SU-DHL-6 (cell line): ENCODE results near the gene FLT1.

ENCODE experiments used
- H2AFZ ChIP-seq: fragments of 200-600 bp; sonication (generic); 2 replicates; pipeline ENCODE4 v1.6.1; 2014; ENCODE audit warnings: low read depth, mild to moderate bottlenecking, moderate library complexity, mixed read lengths, antibody characterized with exemption, low read length; ENCODE audit not compliant: severe bottlenecking
- H3F3A ChIP-seq: fragments of 200-600 bp; shearing (Covaris generic); 2 replicates; pipeline ENCODE4 v1.6.0; 2016; ENCODE audit warnings: antibody characterized with exemption, mild to moderate bottlenecking; ENCODE audit not compliant: insufficient read depth
- H3K27ac ChIP-seq: fragments of 200-600 bp; sonication (generic); 2 replicates; pipeline ENCODE4 v1.5.1; 2016; ENCODE audit warnings: low read depth, mild to moderate bottlenecking, low read length, moderate library complexity, mixed read lengths
- H3K27me3 ChIP-seq: fragments of 200-600 bp; sonication (generic), shearing (Covaris generic); 2 replicates; pipeline ENCODE4 v1.6.0; 2014; ENCODE audit warnings: mild to moderate bottlenecking, low read length
- H3K36me3 ChIP-seq: fragments of 200-600 bp; sonication (generic); 2 replicates; pipeline ENCODE4 v1.6.1; 2014; ENCODE audit warnings: mild to moderate bottlenecking, low read length, mixed read lengths
- H3K4me2 ChIP-seq: fragments of 300-600, 200-600 bp; shearing (Covaris generic), sonication (generic); 2 replicates; pipeline ENCODE4 v1.6.0; 2014; ENCODE audit warnings: low read length, low read depth, mild to moderate bottlenecking; ENCODE audit not compliant: poor library complexity, severe bottlenecking
- H3K4me3 ChIP-seq: fragments of 200-600 bp; sonication (generic); 2 replicates; pipeline ENCODE4 v1.5.1; 2014; ENCODE audit warnings: antibody characterized with exemption, low read length, mild to moderate bottlenecking, mixed read lengths; ENCODE audit not compliant: insufficient read depth, poor library complexity, severe bottlenecking
- H3K79me2 ChIP-seq: fragments of 200-600 bp; sonication (generic); 2 replicates; pipeline ENCODE4 v1.6.1; 2014; ENCODE audit warnings: mild to moderate bottlenecking, low read length, moderate library complexity; ENCODE audit not compliant: insufficient read depth
- H3K9ac ChIP-seq: fragments of 200-600 bp; sonication (generic); 2 replicates; pipeline ENCODE4 v1.7.0; 2014; ENCODE audit warnings: mild to moderate bottlenecking, low read length
- H3K9me2 ChIP-seq: fragments of 200-600 bp; sonication (generic); replicated peaks from 2 replicates; pipeline ENCODE4 v1.6.1; 2014; ENCODE audit warnings: low read length; ENCODE audit not compliant: insufficient read depth
- H3K9me3 ChIP-seq: fragments of 200-600 bp; sonication (generic); 2 replicates; pipeline ENCODE4 v1.6.1; 2014; ENCODE audit warnings: low read length, mixed read lengths; ENCODE audit not compliant: insufficient read depth
- H4K20me1 ChIP-seq: fragments of 200-600 bp; sonication (generic); 2 replicates; pipeline ENCODE4 v1.6.1; 2014; ENCODE audit warnings: low read depth, mild to moderate bottlenecking, antibody characterized with exemption, low read length, moderate library complexity, mixed read lengths
- CTCF ChIP-seq: fragments of 200-600 bp; sonication (generic); IDR thresholded peaks from one replicate; pipeline ENCODE4 v1.5.1; 2017; ENCODE audit warnings: antibody characterized with exemption, mild to moderate bottlenecking, low read length, moderate library complexity; ENCODE audit not compliant: insufficient read depth, poor library complexity, severe bottlenecking
- EZH2phosphoT487 ChIP-seq: fragments of 200-600 bp; sonication (generic), shearing (Covaris generic); conservative IDR thresholded peaks from 2 replicates; pipeline ENCODE4 v1.6.1; 2018; ENCODE audit warnings: mild to moderate bottlenecking, antibody characterized with exemption, low read length, moderate library complexity, mixed read lengths

Gene FLT1

GRCh38 chr13:28447206-28447605 is 47.7 kb downstream of the FLT1 start:
- Histone ChIP-seq H3K79me2 (no peaks in the 10 kb centered on the region), H3K36me3 (no peaks in the 10 kb centered on the region), H3K9ac (no peak overlapping the region), H3K4me3 (no peak overlapping the region), H3K9me3 (no peaks in the 10 kb centered on the region), H3K27ac (no peak overlapping the region), H3K4me2 (no peak overlapping the region), H3K27me3 (no peaks in the 10 kb centered on the region), H2AFZ (no peak overlapping the region), H3F3A (no peaks in the 10 kb centered on the region), H4K20me1 (no peaks in the 10 kb centered on the region), H3K9me2 (no peaks in the 10 kb centered on the region)
- no peak for TF ChIP-seq EZH2phosphoT487
- TF ChIP-seq CTCF, result no peak

- H3K9ac ChIP-seq, result no peak overlapping the region
Measured at GRCh38 chr13:28442839-28443238, 52.1 kb downstream of the FLT1 start.

GRCh38 chr13:28441529-28441928 is 53.4 kb downstream of the FLT1 start:
- TF ChIP-seq EZH2phosphoT487 (no peak), CTCF (no peak)
- Histone ChIP-seq H3K4me2 (no peak overlapping the region), H3K27ac (no peak overlapping the region), H3K9ac (no peak overlapping the region), H3K79me2 (no peaks in the 10 kb centered on the region), H3K9me2 (no peaks in the 10 kb centered on the region), H3K4me3 (no peak overlapping the region), H2AFZ (no peak overlapping the region), H4K20me1 (no peaks in the 10 kb centered on the region), H3F3A (no peaks in the 10 kb centered on the region), H3K36me3 (no peaks in the 10 kb centered on the region), H3K9me3 (no peaks in the 10 kb centered on the region), H3K27me3 (no peaks in the 10 kb centered on the region)

More at GRCh38 chr13:28442839-28443238, 52.1 kb downstream of the FLT1 start:
- H3K9me3 ChIP-seq, result no peaks in the 10 kb centered on the region
- no peaks in the 10 kb centered on the region for H3K27me3 ChIP-seq
- TF ChIP-seq CTCF, result no peak
- no peak for TF ChIP-seq EZH2phosphoT487
- no peaks in the 10 kb centered on the region for H3K9me2 ChIP-seq
- no peaks in the 10 kb centered on the region for H3K36me3 ChIP-seq
- no peak overlapping the region for H3K27ac ChIP-seq
- no peak overlapping the region for H3K4me2 ChIP-seq
- H4K20me1 ChIP-seq, result no peaks in the 10 kb centered on the region
- H3K79me2 ChIP-seq, result no peaks in the 10 kb centered on the region
- H2AFZ ChIP-seq, result no peak overlapping the region
- H3F3A ChIP-seq, result no peaks in the 10 kb centered on the region
- H3K4me3 ChIP-seq, result no peak overlapping the region
